Measurements from ENCODE around the gene ERC1.

Gene ERC1

DNA sequence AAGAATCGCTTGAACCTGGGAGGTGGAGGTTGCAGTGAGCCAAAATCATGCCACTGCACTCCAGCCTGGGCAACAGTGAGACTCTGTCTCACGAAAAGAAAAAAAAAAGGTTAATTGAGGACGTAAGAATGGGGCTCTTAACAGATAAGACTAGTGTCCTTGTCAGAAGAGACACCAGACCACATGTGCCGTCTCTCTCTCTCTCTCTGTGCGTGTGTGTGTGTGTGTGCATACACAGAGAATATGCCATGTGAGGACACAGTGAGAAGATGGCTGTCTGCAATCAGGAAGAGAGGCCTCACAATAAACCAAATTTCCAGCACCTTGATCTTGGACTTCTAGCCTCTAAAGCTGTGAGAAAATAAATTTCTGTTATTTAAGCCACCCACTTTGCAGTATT lies 11.7 kb upstream of the ERC1 start:
- CTCF ChIA-PET: interaction anchor here (1.0 kb wide), 1 partner anchor 11 kb away, joined by 3 read pairs; no protein-coding TSS in a partner anchor
- WGBS (ENCODE audit: insufficient coverage): 95% methylated on average over 3 of the region's 5 CpGs

GRCh38 chr12:981176-981828 lies 9.7 kb upstream of the ERC1 start:
- WGBS (ENCODE audit: insufficient coverage): 100% methylated on average over 3 of the region's 8 CpGs
- DNase-seq: no peak
- POLR2A ChIA-PET: no interaction called here

More for the DNA sequence above, 11.7 kb upstream of the ERC1 start:
- peak; percentile 26 to 65 (median 27) for DNase-seq
- H3K36me3 ChIP-seq (ENCODE audit: control insufficient read depth in 4 of 4, insufficient read depth in 4 of 4, low read length in 3 of 4): peaks cover 0 to 4% (median 0%) of the 10 kb centered on the region in 4 experiments
- H3K27me3 ChIP-seq (replicated peaks in 2 of 5; ENCODE audit: control insufficient read depth in 4 of 5, insufficient read depth in 5 of 5, low read length in 4 of 5): no peaks in the 10 kb centered on the region
- no peak overlapping the region for H3K4me3 ChIP-seq (ENCODE audit: control insufficient read depth in 1 of 7, extremely low read depth in 1 of 7, insufficient read depth in 4 of 7, low read depth in 2 of 7, low read length in 6 of 7)
- H3K9me3 ChIP-seq (ENCODE audit: control extremely low read depth in 1 of 5, control insufficient read depth in 4 of 5, insufficient read depth in 2 of 5, low read depth in 1 of 5, low read length in 4 of 5): no peaks in the 10 kb centered on the region
- H3K27ac ChIP-seq (ENCODE audit: insufficient read depth in 1 of 2, low read depth in 1 of 2, low read length in 2 of 2, poor library complexity in 1 of 2, severe bottlenecking in 2 of 2): no peak overlapping the region
- POLR2A ChIA-PET: no interaction called here
- no peaks in the 10 kb centered on the region for H3K4me1 ChIP-seq (ENCODE audit: control extremely low read depth in 1 of 4, control insufficient read depth in 4 of 4, insufficient read depth in 4 of 4, low read length in 3 of 4)

DNA sequence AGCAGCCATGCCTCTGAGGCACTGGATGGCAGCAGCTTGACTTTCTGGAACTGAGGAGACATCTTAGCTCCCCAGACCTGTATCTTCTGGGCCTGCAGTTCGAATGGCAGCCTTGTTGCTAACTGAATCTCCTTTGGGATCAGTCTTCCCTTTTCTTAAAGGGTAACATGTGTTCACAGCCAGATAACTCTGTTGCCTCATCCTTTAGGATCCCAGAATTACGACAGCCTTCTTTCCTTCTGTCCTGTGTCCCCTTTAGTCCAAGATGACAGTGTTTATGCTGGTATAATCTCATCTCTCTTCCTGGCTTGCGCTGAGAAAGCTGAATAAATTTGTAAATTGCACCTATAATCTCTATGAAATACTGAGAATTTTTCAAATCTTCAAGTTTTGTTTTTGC lies 9.1 kb upstream of the ERC1 start:
- DNase-seq: no peak
- H3K4me1 ChIP-seq (ENCODE audit: control extremely low read depth in 1 of 4, control insufficient read depth in 4 of 4, insufficient read depth in 4 of 4, low read length in 3 of 4): no peaks in the 10 kb centered on the region
- ChIA-PET CTCF (no interaction called here), POLR2A (no interaction called here)
- no peak overlapping the region for H3K4me3 ChIP-seq (ENCODE audit: control insufficient read depth in 1 of 7, extremely low read depth in 1 of 7, insufficient read depth in 4 of 7, low read depth in 2 of 7, low read length in 6 of 7)
- no peak overlapping the region for H3K27ac ChIP-seq (ENCODE audit: insufficient read depth in 1 of 2, low read depth in 1 of 2, low read length in 2 of 2, poor library complexity in 1 of 2, severe bottlenecking in 2 of 2)
- H3K9me3 ChIP-seq (ENCODE audit: control extremely low read depth in 1 of 5, control insufficient read depth in 4 of 5, insufficient read depth in 2 of 5, low read depth in 1 of 5, low read length in 4 of 5): no peaks in the 10 kb centered on the region
- 100% methylated on average over 1 of the region's 3 CpGs for WGBS (ENCODE audit: insufficient coverage)
- no peaks in the 10 kb centered on the region for H3K27me3 ChIP-seq (replicated peaks in 2 of 5; ENCODE audit: control insufficient read depth in 4 of 5, insufficient read depth in 5 of 5, low read length in 4 of 5)
- H3K36me3 ChIP-seq (ENCODE audit: control insufficient read depth in 4 of 4, insufficient read depth in 4 of 4, low read length in 3 of 4): no peaks in the 10 kb centered on the region

More at GRCh38 chr12:981176-981828, 9.7 kb upstream of the ERC1 start:
- Histone ChIP-seq H3K27ac (ENCODE audit: insufficient read depth in 1 of 2, low read depth in 1 of 2, low read length in 2 of 2, poor library complexity in 1 of 2, severe bottlenecking in 2 of 2) (no peak overlapping the region), H3K4me3 (ENCODE audit: control insufficient read depth in 1 of 7, extremely low read depth in 1 of 7, insufficient read depth in 4 of 7, low read depth in 2 of 7, low read length in 6 of 7) (no peak overlapping the region), H3K4me1 (ENCODE audit: control extremely low read depth in 1 of 4, control insufficient read depth in 4 of 4, insufficient read depth in 4 of 4, low read length in 3 of 4) (no peaks in the 10 kb centered on the region), H3K27me3 (replicated peaks in 2 of 5; ENCODE audit: control insufficient read depth in 4 of 5, insufficient read depth in 5 of 5, low read length in 4 of 5) (no peaks in the 10 kb centered on the region), H3K36me3 (ENCODE audit: control insufficient read depth in 4 of 4, insufficient read depth in 4 of 4, low read length in 3 of 4) (peaks cover 0 to 3% (median 0%) of the 10 kb centered on the region in 4 experiments), H3K9me3 (ENCODE audit: control extremely low read depth in 1 of 5, control insufficient read depth in 4 of 5, insufficient read depth in 2 of 5, low read depth in 1 of 5, low read length in 4 of 5) (no peaks in the 10 kb centered on the region)
- CTCF ChIA-PET: interaction anchor here (1.2 kb wide), 1 partner anchor 11 kb away, joined by 3 read pairs; no protein-coding TSS in a partner anchor

DNA sequence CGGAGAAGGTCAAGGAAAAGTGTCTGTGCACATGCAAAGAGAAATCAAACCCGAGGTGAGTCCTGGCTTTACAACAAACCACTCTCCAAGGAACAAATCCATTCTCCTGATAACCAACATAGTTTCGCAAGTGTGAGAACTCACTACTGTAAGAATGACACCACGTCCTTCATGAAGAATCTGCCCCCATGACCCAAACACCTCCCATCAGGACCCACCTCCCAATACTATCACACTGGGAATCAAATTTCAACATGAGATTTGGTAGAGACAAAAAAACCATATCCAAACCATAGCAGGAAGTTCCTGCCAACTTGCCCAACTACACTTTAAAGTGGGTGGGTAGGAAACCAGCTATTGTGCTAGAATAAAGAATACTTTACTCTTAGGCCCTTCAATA lies 2.4 kb upstream of the ERC1 start:
- Histone ChIP-seq H3K27me3 (replicated peaks in 2 of 5; ENCODE audit: control insufficient read depth in 4 of 5, insufficient read depth in 5 of 5, low read length in 4 of 5) (no peaks in the 10 kb centered on the region), H3K4me1 (ENCODE audit: control extremely low read depth in 1 of 4, control insufficient read depth in 4 of 4, insufficient read depth in 4 of 4, low read length in 3 of 4) (peaks cover 17 to 41% (median 33%) of the 10 kb centered on the region in 4 experiments), H3K27ac (ENCODE audit: insufficient read depth in 1 of 2, low read depth in 1 of 2, low read length in 2 of 2, poor library complexity in 1 of 2, severe bottlenecking in 2 of 2) (no peak overlapping the region), H3K36me3 (ENCODE audit: control insufficient read depth in 4 of 4, insufficient read depth in 4 of 4, low read length in 3 of 4) (no peaks in the 10 kb centered on the region), H3K9me3 (ENCODE audit: control extremely low read depth in 1 of 5, control insufficient read depth in 4 of 5, insufficient read depth in 2 of 5, low read depth in 1 of 5, low read length in 4 of 5) (no peaks in the 10 kb centered on the region), H3K4me3 (ENCODE audit: control insufficient read depth in 1 of 7, extremely low read depth in 1 of 7, insufficient read depth in 4 of 7, low read depth in 2 of 7, low read length in 6 of 7) (peak overlapping the region in 4 of 7 experiments; percentile 33 to 92 (median 88))
- WGBS (ENCODE audit: insufficient coverage): 89% methylated on average over 3 of the region's 4 CpGs
- DNase-seq: peak in 2 of 3 donors; percentile 22
- CTCF ChIA-PET: no interaction called here
- POLR2A ChIA-PET: no interaction called here

DNA sequence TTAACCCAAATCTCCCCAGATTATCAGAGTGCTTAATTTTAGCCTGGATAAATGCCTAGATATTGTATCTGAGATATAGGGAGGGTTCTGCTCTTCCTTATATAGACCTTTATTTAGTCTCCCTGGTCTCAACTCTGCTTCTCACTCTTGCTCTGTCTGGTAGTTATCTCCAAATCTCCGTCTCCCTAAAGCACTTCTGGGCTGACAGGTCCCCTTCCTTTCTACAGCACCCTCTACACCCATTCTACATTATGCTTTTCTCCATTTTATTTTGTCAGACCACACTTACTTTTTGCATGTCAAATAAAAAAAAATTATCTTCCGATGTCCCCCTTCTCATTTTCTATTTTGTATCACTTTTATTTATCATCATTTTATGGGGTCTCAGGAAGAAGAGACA lies 2.0 kb upstream of the ERC1 start:
- 100% methylated on average over 1 of the region's 2 CpGs for WGBS (ENCODE audit: insufficient coverage)
- Histone ChIP-seq H3K27ac (ENCODE audit: insufficient read depth in 1 of 2, low read depth in 1 of 2, low read length in 2 of 2, poor library complexity in 1 of 2, severe bottlenecking in 2 of 2) (peak overlapping the region; percentile 19 to 93), H3K9me3 (ENCODE audit: control extremely low read depth in 1 of 5, control insufficient read depth in 4 of 5, insufficient read depth in 2 of 5, low read depth in 1 of 5, low read length in 4 of 5) (no peaks in the 10 kb centered on the region), H3K4me1 (ENCODE audit: control extremely low read depth in 1 of 4, control insufficient read depth in 4 of 4, insufficient read depth in 4 of 4, low read length in 3 of 4) (peaks cover 17 to 41% (median 33%) of the 10 kb centered on the region in 4 experiments), H3K4me3 (ENCODE audit: control insufficient read depth in 1 of 7, extremely low read depth in 1 of 7, insufficient read depth in 4 of 7, low read depth in 2 of 7, low read length in 6 of 7) (peak overlapping the region in 5 of 7 experiments; percentile 80 to 92 (median 88)), H3K27me3 (replicated peaks in 2 of 5; ENCODE audit: control insufficient read depth in 4 of 5, insufficient read depth in 5 of 5, low read length in 4 of 5) (no peaks in the 10 kb centered on the region), H3K36me3 (ENCODE audit: control insufficient read depth in 4 of 4, insufficient read depth in 4 of 4, low read length in 3 of 4) (no peaks in the 10 kb centered on the region)
- POLR2A ChIA-PET: interaction anchor here (0.6 kb wide), 1 partner anchor 239 kb away, joined by 4 read pairs; no protein-coding TSS in a partner anchor
- no peak for DNase-seq
- CTCF ChIA-PET: interaction anchor here (1.1 kb wide), 1 partner anchor 13 kb away, joined by 3 read pairs; no protein-coding TSS in a partner anchor

- DNase-seq: peak; percentile 38 to 87 (median 83)
- H3K4me3 ChIP-seq (ENCODE audit: control insufficient read depth in 1 of 7, extremely low read depth in 1 of 7, insufficient read depth in 4 of 7, low read depth in 2 of 7, low read length in 6 of 7): peak overlapping the region; percentile 66 to 92 (median 86)
- ChIA-PET POLR2A (interaction anchor here (0.6 to 0.7 kb wide), 2 partner anchors 79 to 240 kb away, joined by 3 to 4 read pairs; no protein-coding TSS in a partner anchor), CTCF (interaction anchor here (0.8 to 1.1 kb wide), 4 partner anchors 10 to 40 kb away, joined by 3 read pairs; partner anchors contain the start of gene RAD52)
- 2% methylated on average over 37 of the region's 40 CpGs for WGBS (ENCODE audit: insufficient coverage)
- H3K27ac ChIP-seq (ENCODE audit: insufficient read depth in 1 of 2, low read depth in 1 of 2, low read length in 2 of 2, poor library complexity in 1 of 2, severe bottlenecking in 2 of 2): peak overlapping the region; percentile 61 to 93
- no peaks in the 10 kb centered on the region for H3K9me3 ChIP-seq (ENCODE audit: control extremely low read depth in 1 of 5, control insufficient read depth in 4 of 5, insufficient read depth in 2 of 5, low read depth in 1 of 5, low read length in 4 of 5)
- H3K27me3 ChIP-seq (replicated peaks in 2 of 5; ENCODE audit: control insufficient read depth in 4 of 5, insufficient read depth in 5 of 5, low read length in 4 of 5): no peaks in the 10 kb centered on the region
- no peaks in the 10 kb centered on the region for H3K36me3 ChIP-seq (ENCODE audit: control insufficient read depth in 4 of 4, insufficient read depth in 4 of 4, low read length in 3 of 4)
- peaks cover 17 to 41% (median 33%) of the 10 kb centered on the region in 4 experiments for H3K4me1 ChIP-seq (ENCODE audit: control extremely low read depth in 1 of 4, control insufficient read depth in 4 of 4, insufficient read depth in 4 of 4, low read length in 3 of 4)
These were observed 1.0 kb upstream of the ERC1 start for GRCh38 chr12:989751-990660.

Measured in common myeloid progenitor, CD34-positive (primary cell).